Measurements from ENCODE around the gene RNPEP.

Gene RNPEP

GRCh38 chr1:201990427-201990826, 8.0 kb downstream of the RNPEP start:
- no peak overlapping the region for H3K14ac ChIP-seq (ENCODE audit: low read length)
- no peak overlapping the region for H3K9ac ChIP-seq (ENCODE audit: low read depth, low read length, poor library complexity)
- no peak overlapping the region for H2BK15ac ChIP-seq (ENCODE audit: low read length)
- peaks cover 0 to 2% of the 10 kb centered on the region in 2 donors for H3K4me1 ChIP-seq (ENCODE audit: control insufficient read depth in 2 of 2, insufficient read depth in 1 of 2, low read depth in 1 of 2, low read length in 2 of 2)
- no peak overlapping the region for H4K8ac ChIP-seq (ENCODE audit: low read depth, low read length)
- no peak overlapping the region for H2AFZ ChIP-seq (ENCODE audit: low read length)
- no peak overlapping the region for H2AK5ac ChIP-seq (ENCODE audit: low read depth, low read length)
- H3K4ac ChIP-seq (ENCODE audit: low read length), result no peak overlapping the region
- WGBS, 2 donors (ENCODE audit: extremely low coverage in 2 of 2, insufficient read length in 2 of 2, insufficient replicate concordance in 1 of 2), result no CpG with 5 or more reads among the region's 6 CpGs
- H3K4me2 ChIP-seq (ENCODE audit: insufficient read depth, low read length, poor library complexity, severe bottlenecking), result no peak overlapping the region
- no peaks in the 10 kb centered on the region for H3K27me3 ChIP-seq (ENCODE audit: control insufficient read depth in 3 of 3, insufficient read depth in 3 of 3, low read depth in 1 of 3, low read length in 3 of 3)
- no peak overlapping the region for H4K91ac ChIP-seq (ENCODE audit: low read depth, low read length, poor library complexity)
- H3K9me3 ChIP-seq (replicated peaks in 1 of 2; ENCODE audit: control insufficient read depth in 2 of 2, insufficient read depth in 1 of 2, low read depth in 1 of 2, low read length in 2 of 2), result no peaks in the 10 kb centered on the region
- no peak overlapping the region for H2BK12ac ChIP-seq (ENCODE audit: low read length)
- H3K4me3 ChIP-seq (ENCODE audit: low read length in 2 of 2), result no peak overlapping the region
- H3K79me1 ChIP-seq (ENCODE audit: low read depth, low read length), result no peaks in the 10 kb centered on the region
- H3K18ac ChIP-seq (ENCODE audit: low read length), result no peak overlapping the region
- no peak overlapping the region for H3K27ac ChIP-seq (replicated peaks; ENCODE audit: low read length)
- DNase-seq (ENCODE audit: low spot score), result no peak
- peaks cover 16 to 74% of the 10 kb centered on the region in 2 donors for H3K36me3 ChIP-seq (replicated peaks in 1 of 2; ENCODE audit: control insufficient read depth in 2 of 2, insufficient read depth in 2 of 2, low read length in 2 of 2)
- no peak overlapping the region for H2BK5ac ChIP-seq (ENCODE audit: low read length)
- no peak overlapping the region for H2BK120ac ChIP-seq (ENCODE audit: low read depth, low read length)
- no peak overlapping the region for H3K23ac ChIP-seq (ENCODE audit: low read depth, low read length, poor library complexity)

GRCh38 chr1:201999625-202000238, 17.3 kb downstream of the RNPEP start:
- Histone ChIP-seq H4K91ac (ENCODE audit: low read depth, low read length, poor library complexity) (no peak overlapping the region), H2BK15ac (ENCODE audit: low read length) (no peak overlapping the region), H2AK5ac (ENCODE audit: low read depth, low read length) (no peak overlapping the region), H2BK5ac (ENCODE audit: low read length) (no peak overlapping the region), H3K4me3 (ENCODE audit: low read length in 2 of 2) (no peak overlapping the region), H3K36me3 (replicated peaks in 1 of 2; ENCODE audit: control insufficient read depth in 2 of 2, insufficient read depth in 2 of 2, low read length in 2 of 2) (peaks cover 44 to 83% of the 10 kb centered on the region in 2 donors), H2BK120ac (ENCODE audit: low read depth, low read length) (no peak overlapping the region), H3K23ac (ENCODE audit: low read depth, low read length, poor library complexity) (no peak overlapping the region), H3K9me3 (replicated peaks in 1 of 2; ENCODE audit: control insufficient read depth in 2 of 2, insufficient read depth in 1 of 2, low read depth in 1 of 2, low read length in 2 of 2) (no peaks in the 10 kb centered on the region), H3K14ac (ENCODE audit: low read length) (no peak overlapping the region), H3K27me3 (ENCODE audit: control insufficient read depth in 3 of 3, insufficient read depth in 3 of 3, low read depth in 1 of 3, low read length in 3 of 3) (no peaks in the 10 kb centered on the region), H3K4me1 (ENCODE audit: control insufficient read depth in 2 of 2, insufficient read depth in 1 of 2, low read depth in 1 of 2, low read length in 2 of 2) (peaks cover 0 to 3% of the 10 kb centered on the region in 2 donors), H3K4ac (ENCODE audit: low read length) (no peak overlapping the region), H3K4me2 (ENCODE audit: insufficient read depth, low read length, poor library complexity, severe bottlenecking) (no peak overlapping the region), H2AFZ (ENCODE audit: low read length) (no peak overlapping the region), H3K27ac (replicated peaks; ENCODE audit: low read length) (no peak overlapping the region), H3K18ac (ENCODE audit: low read length) (no peak overlapping the region), H3K79me1 (ENCODE audit: low read depth, low read length) (no peaks in the 10 kb centered on the region), H4K8ac (ENCODE audit: low read depth, low read length) (no peak overlapping the region), H2BK12ac (ENCODE audit: low read length) (no peak overlapping the region), H3K9ac (ENCODE audit: low read depth, low read length, poor library complexity) (no peak overlapping the region)
- DNase-seq (ENCODE audit: low spot score), result no peak
- WGBS, 2 donors (ENCODE audit: extremely low coverage in 2 of 2, insufficient read length in 2 of 2, insufficient replicate concordance in 1 of 2), result no CpG with 5 or more reads among the region's 16 CpGs

GRCh38 chr1:202002507-202002906, 20.1 kb downstream of the RNPEP start:
- no peak overlapping the region for H3K9ac ChIP-seq (ENCODE audit: low read depth, low read length, poor library complexity)
- no peak overlapping the region for H3K4me3 ChIP-seq (ENCODE audit: low read length in 2 of 2)
- H3K79me1 ChIP-seq (ENCODE audit: low read depth, low read length), result no peaks in the 10 kb centered on the region
- no peak overlapping the region for H2AFZ ChIP-seq (ENCODE audit: low read length)
- H3K14ac ChIP-seq (ENCODE audit: low read length), result no peak overlapping the region
- H4K91ac ChIP-seq (ENCODE audit: low read depth, low read length, poor library complexity), result no peak overlapping the region
- no peak overlapping the region for H3K4ac ChIP-seq (ENCODE audit: low read length)
- H2BK15ac ChIP-seq (ENCODE audit: low read length), result no peak overlapping the region
- no peak overlapping the region for H4K8ac ChIP-seq (ENCODE audit: low read depth, low read length)
- no peak overlapping the region for H3K4me2 ChIP-seq (ENCODE audit: insufficient read depth, low read length, poor library complexity, severe bottlenecking)
- no peak overlapping the region for H3K27ac ChIP-seq (replicated peaks; ENCODE audit: low read length)
- H3K18ac ChIP-seq (ENCODE audit: low read length), result no peak overlapping the region
- H2BK120ac ChIP-seq (ENCODE audit: low read depth, low read length), result no peak overlapping the region
- peaks cover 0 to 3% of the 10 kb centered on the region in 2 donors for H3K4me1 ChIP-seq (ENCODE audit: control insufficient read depth in 2 of 2, insufficient read depth in 1 of 2, low read depth in 1 of 2, low read length in 2 of 2)
- H3K23ac ChIP-seq (ENCODE audit: low read depth, low read length, poor library complexity), result no peak overlapping the region
- no peaks in the 10 kb centered on the region for H3K27me3 ChIP-seq (ENCODE audit: control insufficient read depth in 3 of 3, insufficient read depth in 3 of 3, low read depth in 1 of 3, low read length in 3 of 3)
- peaks cover 41 to 79% of the 10 kb centered on the region in 2 donors for H3K36me3 ChIP-seq (replicated peaks in 1 of 2; ENCODE audit: control insufficient read depth in 2 of 2, insufficient read depth in 2 of 2, low read length in 2 of 2)
- H2AK5ac ChIP-seq (ENCODE audit: low read depth, low read length), result no peak overlapping the region
- whole genome bisulfite sequencing, 2 donors (ENCODE audit: extremely low coverage in 2 of 2, insufficient read length in 2 of 2, insufficient replicate concordance in 1 of 2), result no CpG with 5 or more reads among the region's 9 CpGs
- H2BK12ac ChIP-seq (ENCODE audit: low read length), result no peak overlapping the region
- DNase-seq (ENCODE audit: low spot score), result no peak
- H2BK5ac ChIP-seq (ENCODE audit: low read length), result no peak overlapping the region
- H3K9me3 ChIP-seq (replicated peaks in 1 of 2; ENCODE audit: control insufficient read depth in 2 of 2, insufficient read depth in 1 of 2, low read depth in 1 of 2, low read length in 2 of 2), result no peaks in the 10 kb centered on the region

GRCh38 chr1:202004711-202005110, 22.3 kb downstream of the RNPEP start:
- peaks cover 43 to 71% of the 10 kb centered on the region in 2 donors for H3K36me3 ChIP-seq (replicated peaks in 1 of 2; ENCODE audit: control insufficient read depth in 2 of 2, insufficient read depth in 2 of 2, low read length in 2 of 2)

More at GRCh38 chr1:202004711-202005110, 22.3 kb downstream of the RNPEP start:
- Histone ChIP-seq H3K4me3 (ENCODE audit: low read length in 2 of 2) (no peak overlapping the region), H3K27me3 (ENCODE audit: control insufficient read depth in 3 of 3, insufficient read depth in 3 of 3, low read depth in 1 of 3, low read length in 3 of 3) (no peaks in the 10 kb centered on the region), H3K14ac (ENCODE audit: low read length) (no peak overlapping the region), H2BK5ac (ENCODE audit: low read length) (no peak overlapping the region), H3K4ac (ENCODE audit: low read length) (no peak overlapping the region), H3K9ac (ENCODE audit: low read depth, low read length, poor library complexity) (peak overlapping the region; percentile 7), H2BK15ac (ENCODE audit: low read length) (no peak overlapping the region), H3K27ac (replicated peaks; ENCODE audit: low read length) (no peak overlapping the region), H3K4me1 (ENCODE audit: control insufficient read depth in 2 of 2, insufficient read depth in 1 of 2, low read depth in 1 of 2, low read length in 2 of 2) (peaks cover 1 to 4% of the 10 kb centered on the region in 2 donors), H3K18ac (ENCODE audit: low read length) (no peak overlapping the region), H2BK12ac (ENCODE audit: low read length) (no peak overlapping the region), H3K79me1 (ENCODE audit: low read depth, low read length) (no peaks in the 10 kb centered on the region), H4K8ac (ENCODE audit: low read depth, low read length) (no peak overlapping the region), H2AFZ (ENCODE audit: low read length) (no peak overlapping the region), H2AK5ac (ENCODE audit: low read depth, low read length) (no peak overlapping the region), H3K23ac (ENCODE audit: low read depth, low read length, poor library complexity) (no peak overlapping the region), H4K91ac (ENCODE audit: low read depth, low read length, poor library complexity) (no peak overlapping the region), H3K9me3 (replicated peaks in 1 of 2; ENCODE audit: control insufficient read depth in 2 of 2, insufficient read depth in 1 of 2, low read depth in 1 of 2, low read length in 2 of 2) (no peaks in the 10 kb centered on the region), H2BK120ac (ENCODE audit: low read depth, low read length) (no peak overlapping the region), H3K4me2 (ENCODE audit: insufficient read depth, low read length, poor library complexity, severe bottlenecking) (no peak overlapping the region)
- DNase-seq (ENCODE audit: low spot score), result no peak
- WGBS, 2 donors (ENCODE audit: extremely low coverage in 2 of 2, insufficient read length in 2 of 2, insufficient replicate concordance in 1 of 2), result no CpG with 5 or more reads among the region's 9 CpGs

Measured in neuronal stem cell (in vitro differentiated cells).